Ramos (cell line): Measurements from ENCODE around the gene FMO2.

Experiments
- in situ Hi-C: fragments of 300-500 bp; cut with MboI; formaldehyde crosslinking; loops from one replicate; pipeline ENCODE4 v1.14.3; 2022; ENCODE audit warnings: low sequenced_read_pairs; ENCODE audit not compliant: unreplicated experiment

The FMO2 gene

DNA sequence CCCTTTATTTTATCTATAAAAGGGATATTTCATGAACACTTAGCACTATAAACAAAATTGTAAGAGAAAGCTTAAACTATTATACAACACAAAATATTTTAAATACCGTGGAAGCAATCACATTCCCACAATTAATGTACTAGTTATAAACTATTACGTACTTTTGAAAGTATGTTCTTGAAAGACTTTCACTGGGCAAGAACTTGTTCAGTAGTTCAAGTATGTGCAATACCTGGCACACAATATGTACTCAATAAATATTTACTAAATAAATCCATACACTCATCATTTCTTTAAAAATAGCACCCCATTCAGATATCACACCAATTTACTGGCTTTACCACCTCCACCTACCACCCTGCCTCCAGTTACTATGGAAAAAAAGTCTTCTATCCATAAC lies 12.6 kb upstream of the FMO2 start:
- in situ Hi-C loops: no loop called here

DNA sequence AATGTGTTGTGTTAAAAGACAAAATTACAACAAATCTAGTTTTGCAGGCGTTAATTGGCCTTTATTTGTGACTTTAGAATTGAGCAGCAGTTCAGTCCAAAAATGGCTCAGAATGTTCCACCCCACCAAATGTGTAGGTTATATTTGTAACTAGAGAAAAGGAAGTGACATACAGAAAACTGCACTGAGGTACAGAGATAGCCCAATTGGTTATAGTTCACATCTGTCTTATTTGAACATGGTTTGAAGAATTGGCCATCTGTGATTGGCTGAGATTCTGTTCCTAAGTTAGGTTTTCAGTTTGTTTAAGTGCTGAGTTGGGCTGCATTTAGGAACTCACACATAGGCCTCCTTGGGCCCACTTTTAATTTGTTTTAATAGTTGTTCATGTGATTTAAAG lies 12.0 kb upstream of the FMO2 start:
- in situ Hi-C loops: no loop called here

DNA sequence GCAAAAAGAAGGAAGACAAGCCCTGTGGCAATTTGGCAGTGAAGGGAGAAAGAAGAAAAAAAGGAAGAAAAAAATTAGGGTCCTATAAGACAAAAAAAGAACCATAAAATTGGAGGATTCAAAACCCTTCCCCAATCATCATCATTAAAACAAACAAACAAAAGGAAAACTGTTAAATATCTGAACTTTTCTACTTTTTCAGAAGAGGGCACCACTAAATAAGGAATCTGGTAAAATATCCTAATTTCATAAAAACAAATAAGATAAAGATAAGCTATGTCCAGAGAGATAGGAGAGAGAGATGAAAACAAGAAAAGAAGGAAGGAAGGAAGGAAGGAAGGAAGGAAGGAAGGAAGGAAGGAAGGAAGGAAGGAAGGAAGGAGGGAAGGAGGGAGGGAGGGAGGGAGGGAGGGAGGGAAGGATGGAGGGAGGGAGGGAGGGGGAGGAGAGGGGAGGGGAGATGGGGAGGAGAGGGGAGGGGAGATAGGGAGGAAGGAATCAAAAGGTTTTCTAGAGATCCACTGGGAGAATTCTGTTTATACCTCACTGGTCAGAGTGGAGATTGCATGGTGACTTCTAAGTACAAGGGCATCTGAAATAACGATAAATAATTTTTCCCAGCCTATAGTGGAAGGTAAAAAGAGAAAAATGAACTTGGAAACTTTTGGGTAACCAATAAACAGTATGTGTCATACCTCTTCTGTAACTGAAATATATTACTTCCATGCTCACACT lies 10.4 kb upstream of the FMO2 start:
- in situ Hi-C loops: no loop called here

DNA sequence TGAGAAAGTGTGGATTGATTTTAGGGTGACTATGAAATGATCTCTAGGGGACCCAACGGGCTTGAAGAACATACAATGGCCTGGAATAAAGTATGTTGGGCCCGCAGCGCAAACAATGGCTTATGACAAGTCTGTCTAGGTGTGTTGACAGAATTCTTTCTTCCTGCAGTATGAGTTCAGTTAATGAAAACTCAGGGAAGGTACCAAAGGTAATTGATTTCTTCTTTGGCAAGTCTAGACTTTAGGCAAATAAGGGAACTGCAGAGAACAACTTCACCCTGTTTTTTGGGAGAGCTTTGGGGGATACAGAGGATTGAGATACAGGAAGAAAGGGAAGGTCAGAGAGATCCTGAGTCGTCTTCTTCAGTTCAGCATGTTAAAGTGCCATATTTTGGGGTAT lies 7.8 kb upstream of the FMO2 start:
- in situ Hi-C loops: no loop called here

DNA sequence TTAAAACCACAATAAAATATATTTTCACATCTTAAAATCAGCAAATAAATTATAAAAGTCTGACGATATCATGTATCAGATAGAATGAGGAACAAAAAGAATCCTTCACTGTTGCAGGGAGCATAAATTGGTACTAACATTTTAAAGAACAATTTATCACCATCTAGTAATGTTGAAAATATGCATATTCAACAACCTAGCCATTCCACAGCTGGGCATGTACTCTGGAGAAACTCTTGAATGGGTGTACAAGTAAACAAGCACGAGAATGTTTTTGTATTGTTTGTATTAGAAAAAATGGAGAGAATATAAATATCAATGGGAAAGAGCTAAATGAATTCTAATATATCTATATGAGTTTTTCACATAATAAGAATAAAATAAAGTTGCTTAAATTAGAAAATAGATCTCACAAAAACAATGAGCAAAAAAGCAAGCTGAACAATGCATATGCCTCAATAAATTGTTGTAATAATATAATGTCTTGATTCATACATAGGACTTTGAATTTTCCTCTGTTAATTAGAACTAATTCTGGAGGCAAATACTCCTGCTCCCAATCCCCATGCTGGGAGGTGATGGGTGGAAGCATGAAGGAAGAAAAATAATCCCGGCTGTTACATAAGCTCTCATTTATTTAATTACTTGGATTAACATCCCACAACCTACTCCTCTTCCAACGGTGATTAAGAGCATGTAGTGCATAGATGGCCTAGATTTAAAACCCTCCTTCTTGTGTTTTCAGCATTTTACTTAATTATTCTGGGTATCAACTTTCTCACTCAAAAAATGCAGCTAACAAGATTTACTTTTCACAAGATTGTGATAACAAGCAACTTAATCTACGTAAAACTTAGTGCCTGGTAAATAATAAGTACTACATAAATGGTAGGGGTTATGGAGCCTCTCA lies 5.5 kb upstream of the FMO2 start:
- in situ Hi-C loops: no loop called here

DNA sequence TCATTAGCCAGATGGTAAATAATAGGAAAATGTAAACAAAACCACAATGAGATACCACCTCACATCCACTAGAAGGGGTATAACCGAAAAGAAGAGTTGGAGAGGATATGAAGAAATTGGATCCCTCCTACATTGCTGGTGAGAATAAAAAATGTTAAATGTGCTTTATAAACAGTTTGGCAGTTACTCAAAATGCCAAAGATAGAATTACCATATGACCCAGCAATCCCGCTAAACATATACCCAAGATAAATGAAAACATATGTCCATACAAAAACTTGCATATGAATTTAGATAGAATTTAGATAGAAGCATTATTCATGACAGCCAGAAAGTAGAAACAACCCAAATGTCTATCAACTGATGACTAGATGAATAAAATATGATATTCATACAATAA lies 4.4 kb upstream of the FMO2 start:
- in situ Hi-C loops: no loop called here

DNA sequence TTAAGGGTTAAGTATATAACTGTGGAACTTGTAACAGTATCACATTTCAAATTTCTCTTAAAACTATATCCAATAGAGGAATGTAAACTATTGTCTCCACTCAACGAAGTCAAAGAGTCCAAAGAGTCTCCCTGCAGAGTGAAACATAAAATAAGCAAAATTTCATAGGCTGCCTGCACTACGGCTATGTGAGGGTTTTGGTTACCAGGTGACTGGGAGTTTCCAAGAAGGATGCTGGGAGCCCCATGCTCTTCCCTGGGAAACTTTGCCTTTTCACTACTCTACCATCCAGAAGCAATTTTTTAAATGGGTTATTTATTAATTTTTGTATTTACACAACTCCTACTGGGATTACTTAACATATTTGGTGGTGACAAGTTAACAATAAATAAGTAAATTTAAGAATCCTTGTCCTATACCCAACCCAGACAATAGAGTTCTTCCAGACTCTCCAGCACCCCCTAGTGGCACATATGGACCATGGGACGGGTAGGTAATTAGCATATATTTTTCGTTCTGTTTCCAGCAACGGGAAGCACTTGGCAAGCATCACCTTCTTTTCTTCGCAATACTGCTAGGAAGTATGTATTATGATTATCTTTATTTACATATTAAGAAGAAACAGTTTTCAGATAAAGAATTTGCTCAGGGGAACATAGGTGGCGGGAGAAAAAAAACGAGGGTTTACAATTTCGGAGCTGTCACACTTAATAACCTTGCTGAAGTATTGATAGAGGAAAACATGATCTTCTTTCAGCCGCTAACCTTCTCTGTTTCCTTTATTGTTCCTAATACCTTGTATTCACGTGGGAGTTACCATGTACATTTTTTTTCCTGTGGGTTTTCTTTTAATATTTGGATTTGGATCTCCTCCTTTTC lies 3.5 kb downstream of the FMO2 start:
- in situ Hi-C loops: no loop called here

DNA sequence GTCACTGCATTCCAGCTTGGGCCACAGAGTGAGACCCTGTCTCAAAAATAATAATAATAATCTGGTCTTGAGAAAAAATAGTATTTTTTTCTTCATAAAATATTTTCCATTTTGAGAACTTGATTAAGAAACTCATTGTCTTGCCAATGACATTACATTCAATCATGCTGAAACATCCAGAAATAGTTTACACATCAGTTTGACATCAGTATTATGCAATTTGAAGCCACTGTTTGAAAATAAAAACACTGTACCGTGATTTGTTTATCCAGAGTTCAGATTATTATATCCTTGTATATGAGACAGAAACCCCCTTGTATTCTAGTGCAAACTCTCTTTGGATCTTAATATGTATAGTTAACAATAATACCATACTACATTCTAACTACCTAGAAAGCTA lies 6.9 kb downstream of the FMO2 start:
- in situ Hi-C loops: no loop called here

DNA sequence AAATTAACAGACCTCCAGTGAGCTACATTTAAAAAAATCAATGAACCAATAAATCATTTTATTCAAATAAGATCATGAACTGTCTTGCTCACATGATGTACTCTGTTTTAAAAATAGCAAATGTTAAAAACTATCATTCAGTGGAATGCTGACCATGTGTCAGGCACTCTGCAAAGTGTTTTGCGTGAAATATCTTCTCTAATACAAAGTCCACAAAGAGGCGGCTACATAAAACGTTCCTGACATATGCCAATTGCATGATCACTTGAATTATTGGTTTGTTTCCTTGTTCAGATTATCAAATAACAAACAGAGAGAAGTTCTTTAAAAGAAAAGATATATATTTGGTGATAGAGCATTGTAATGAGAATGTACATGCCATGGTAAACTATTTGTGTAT lies 10.7 kb downstream of the FMO2 start:
- in situ Hi-C loops: no loop called here

DNA sequence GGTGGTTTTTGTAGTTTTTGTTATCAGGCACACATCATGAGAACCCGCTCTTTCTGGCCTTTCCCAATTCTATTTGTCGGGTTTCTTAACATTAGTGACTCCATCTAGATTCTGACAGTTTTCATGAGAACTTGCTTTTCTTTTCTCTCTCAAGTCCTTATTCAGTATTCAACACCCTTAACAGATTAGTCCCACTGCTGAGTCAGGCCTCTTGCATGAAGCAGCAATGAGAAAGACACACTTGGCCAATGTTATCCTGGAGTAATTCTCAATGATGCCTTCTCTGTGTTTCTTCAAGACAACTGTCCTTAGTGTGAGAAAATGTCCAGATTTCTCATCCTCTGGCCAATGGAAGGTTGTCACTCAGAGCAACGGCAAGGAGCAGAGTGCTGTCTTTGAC lies 11.3 kb downstream of the FMO2 start:
- in situ Hi-C loops: no loop called here

DNA sequence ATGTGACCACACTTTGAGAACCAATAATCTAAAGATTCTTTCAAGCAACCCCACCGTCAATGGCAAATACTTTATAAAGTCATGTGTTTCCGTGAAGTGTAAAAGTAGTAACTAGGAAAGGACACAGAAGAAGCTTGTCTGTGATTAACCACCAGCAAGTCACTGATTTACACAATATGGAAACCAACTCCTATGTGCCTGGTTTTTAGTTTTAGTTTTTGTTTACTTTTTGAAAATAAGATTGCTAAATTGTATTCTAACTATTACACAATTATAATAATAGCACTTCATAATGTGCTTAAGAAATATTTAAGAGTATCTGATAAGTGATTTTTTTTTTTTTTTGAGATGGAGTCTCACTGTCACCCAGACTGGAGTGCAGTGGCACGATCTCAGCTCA lies 13.0 kb downstream of the FMO2 start:
- in situ Hi-C loops: no loop called here

DNA sequence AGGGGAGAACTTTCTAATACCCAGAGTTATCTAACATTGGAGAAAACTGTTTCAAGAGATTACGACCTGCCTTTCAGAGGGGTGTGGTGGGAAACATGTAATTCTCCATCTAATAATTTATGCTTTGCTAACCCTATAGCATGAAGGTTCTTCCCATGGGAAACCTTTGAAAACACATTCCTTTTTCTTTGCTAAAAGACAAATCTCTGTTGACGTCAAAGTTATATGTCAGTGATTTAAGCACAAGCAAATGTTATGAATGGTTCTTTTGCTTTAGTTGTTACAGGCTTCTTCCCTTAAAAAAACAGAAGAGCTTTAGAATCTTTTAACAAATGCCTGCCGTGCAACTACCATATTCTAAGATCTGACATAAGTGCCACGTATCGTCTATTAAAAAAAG lies 19.2 kb downstream of the FMO2 start:
- in situ Hi-C loops: no loop called here

DNA sequence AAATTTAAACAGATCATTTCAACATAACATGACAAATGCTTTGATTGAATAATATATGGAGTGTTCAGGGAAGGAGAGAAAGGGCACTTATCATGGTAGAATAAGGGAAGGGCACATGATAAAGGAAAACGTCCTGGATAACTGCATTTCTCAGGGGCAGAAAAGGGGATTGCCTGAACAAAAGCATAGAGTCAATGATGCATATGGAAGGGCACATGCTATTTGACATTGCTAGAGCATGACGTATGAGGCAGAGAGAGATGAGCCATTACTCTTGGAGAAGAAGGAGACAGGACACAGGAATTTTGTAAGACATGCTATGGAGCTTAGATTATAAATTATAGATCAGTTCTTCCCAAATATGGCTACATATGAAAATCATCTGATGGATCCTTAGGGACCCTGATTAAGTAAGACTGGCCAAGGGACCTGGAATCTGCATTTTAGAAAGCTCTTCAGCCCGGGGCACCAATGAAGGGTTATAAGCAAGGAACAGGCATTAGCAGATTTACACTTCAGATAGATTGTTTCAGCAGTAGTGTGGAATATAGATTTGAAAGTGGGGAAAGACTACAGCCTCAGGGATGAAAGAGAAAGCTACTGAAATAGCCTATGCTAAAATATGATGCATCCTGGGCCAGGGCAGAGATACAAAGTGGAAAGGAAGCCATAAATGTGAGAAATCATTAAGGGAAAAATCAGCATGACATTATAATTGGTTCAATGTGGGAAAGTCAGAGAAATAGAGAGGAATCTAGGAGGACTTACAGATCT lies 21.3 kb downstream of the FMO2 start:
- in situ Hi-C loops: no loop called here

DNA sequence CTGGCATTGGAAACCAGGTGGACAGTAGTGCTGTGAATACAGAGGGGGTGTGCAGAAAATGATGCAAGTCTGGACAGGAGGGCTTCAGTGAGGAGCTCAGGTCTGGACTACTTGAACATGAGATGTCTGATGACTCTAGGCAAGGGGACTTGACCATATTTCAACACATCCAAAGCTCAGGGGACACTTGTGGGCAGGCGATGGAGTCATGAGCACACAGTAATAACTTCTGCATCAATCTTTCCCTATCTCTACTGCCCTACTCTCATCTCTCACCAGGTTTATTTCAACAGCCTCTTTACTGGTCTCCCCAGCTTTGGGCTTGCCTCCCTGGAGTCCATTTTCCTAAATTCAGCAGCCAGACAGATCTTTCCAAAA lies 21.9 kb downstream of the FMO2 start:
- in situ Hi-C loops: no loop called here

DNA sequence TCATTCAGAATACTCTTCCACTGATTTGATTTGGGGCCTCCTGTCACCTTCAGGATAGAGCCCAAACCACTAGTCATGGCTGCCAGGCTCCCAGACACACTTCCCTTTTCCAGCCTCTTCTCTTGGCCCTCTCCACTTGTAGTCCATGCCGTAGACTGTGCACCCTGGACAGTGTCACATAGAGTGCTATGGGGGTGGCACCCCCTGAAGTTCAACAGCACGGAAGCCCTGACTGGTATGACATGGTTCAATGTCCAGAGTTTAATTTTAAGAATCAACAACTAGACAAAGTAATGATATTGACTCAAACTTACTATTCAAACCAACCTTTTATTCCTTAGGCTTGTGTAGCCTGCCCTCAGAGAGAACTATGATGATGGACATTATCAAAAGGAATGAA lies 22.3 kb downstream of the FMO2 start:
- in situ Hi-C loops: no loop called here

DNA sequence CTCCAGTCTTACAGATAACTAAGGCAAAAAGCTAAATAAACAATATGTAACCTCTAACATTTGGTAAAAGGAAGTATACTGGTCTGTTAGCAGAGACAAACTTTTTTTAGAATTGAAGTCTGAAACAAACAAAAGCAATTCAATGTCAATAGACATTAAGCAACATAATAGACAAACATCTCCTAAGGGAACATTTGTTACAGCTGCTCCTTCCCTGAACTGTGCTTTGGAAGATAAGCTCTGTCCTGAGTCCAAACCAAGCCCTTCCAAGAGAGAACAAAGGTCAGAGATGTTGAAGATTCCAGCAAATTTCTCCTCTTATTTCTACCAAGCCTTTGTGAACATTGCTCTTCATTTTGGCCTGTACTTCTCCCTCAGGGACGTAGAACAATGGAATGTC lies 25.3 kb downstream of the FMO2 start:
- in situ Hi-C loops: no loop called here

DNA sequence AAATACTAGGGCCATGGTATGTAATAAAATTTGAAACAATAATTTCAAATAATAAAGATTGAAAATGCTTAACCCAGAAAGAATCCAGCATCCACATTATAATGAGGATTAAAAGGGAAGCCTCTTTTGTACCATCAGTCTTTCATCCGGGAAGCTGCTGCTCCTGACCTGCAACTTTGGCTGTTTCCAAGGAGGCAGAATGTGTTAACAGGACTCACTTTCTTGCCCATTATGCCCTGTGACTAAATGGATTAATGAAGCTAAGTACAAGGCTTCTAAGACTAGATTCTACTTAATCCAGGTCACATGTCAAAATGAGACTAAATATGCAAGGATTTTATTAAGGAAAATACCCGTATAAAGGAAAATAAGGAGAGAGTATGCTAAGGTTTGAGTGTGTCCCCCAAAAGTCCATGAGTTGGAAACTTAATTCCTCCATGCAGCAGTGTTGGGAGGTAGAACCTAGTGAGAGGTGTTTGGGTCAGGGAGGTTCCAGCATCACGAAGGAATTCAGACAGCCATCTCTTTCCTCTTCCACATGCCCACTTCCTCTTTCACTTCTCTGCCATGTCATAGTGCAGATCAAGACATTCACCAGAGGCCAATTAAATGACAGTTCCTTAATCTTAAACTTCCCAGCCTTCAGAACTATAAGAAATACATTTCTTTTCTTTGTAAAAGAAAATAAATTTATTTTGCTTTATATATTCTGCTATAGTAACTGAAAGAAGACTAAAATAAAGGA lies 27.7 kb downstream of the FMO2 start:
- in situ Hi-C loops: no loop called here

DNA sequence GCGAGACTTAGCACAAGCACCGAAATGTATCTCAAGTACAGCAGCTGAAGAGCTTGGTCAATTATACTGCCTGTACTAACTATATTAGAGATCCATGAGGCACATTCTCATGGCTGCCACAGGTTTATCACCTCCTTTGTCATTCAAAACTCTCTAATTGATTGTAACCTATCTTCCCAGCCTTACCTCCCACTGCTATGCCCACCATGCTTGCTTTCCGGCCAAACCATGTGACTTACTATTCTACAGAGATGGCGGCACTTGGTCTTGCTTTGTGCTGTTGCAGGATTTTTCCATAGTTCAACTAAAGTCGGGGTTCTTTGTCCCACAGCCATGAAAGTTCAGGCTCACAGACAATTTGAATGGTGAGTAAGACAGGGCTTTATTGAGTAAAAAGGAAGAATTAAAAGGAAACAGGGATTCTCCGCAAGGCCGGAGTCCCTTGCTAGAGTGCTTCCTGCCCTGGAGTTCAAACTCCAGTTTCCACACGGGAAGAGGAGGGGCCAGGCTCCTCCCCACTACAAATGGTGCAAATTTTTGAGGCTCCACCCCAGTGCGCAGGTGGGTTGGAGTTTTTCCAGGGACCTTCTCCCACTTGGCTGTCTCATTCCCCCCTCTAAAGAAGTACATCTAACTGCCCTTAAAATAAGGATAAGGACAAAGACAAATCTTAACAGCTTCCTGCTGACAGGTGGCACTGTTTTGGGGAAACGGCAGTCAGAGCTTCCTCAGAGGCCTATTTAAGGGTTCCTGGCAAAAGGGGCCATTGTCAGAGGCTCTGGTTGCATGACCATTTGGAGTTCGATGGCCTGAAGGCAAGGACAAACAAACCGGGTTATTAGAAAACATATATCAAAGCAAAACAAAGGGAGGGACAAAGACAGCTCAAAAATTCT lies 28.7 kb downstream of the FMO2 start:
- in situ Hi-C loops: no loop called here
